ENCODE results near the gene ETV7.

ETV7 gene

GRCh38 chr6:36323062-36323461 is 64.4 kb downstream of the ETV7 start:
- no peak for DNase-seq (ENCODE audit: low read depth in 2 of 2)

GRCh38 chr6:36322591-36322990 is 64.9 kb downstream of the ETV7 start:
- no peak for DNase-seq (ENCODE audit: low read depth in 2 of 2)

GRCh38 chr6:36320475-36320874 is 67.0 kb downstream of the ETV7 start:
- no peak for DNase-seq (ENCODE audit: low read depth in 2 of 2)

GRCh38 chr6:36319821-36320220 is 67.6 kb downstream of the ETV7 start:
- DNase-seq (ENCODE audit: low read depth in 2 of 2): no peak

- no peak for DNase-seq (ENCODE audit: low read depth in 2 of 2)
Observed at GRCh38 chr6:36319436-36319762, 68.1 kb downstream of the ETV7 start.

- DNase-seq (ENCODE audit: low read depth in 2 of 2): no peak
Observed at GRCh38 chr6:36318690-36319435, 68.6 kb downstream of the ETV7 start.

- no peak for DNase-seq (ENCODE audit: low read depth in 2 of 2)
Observed at GRCh38 chr6:36317623-36318022, 69.8 kb downstream of the ETV7 start.
